Activated T-cell treated with anti-CD3 and anti-CD28 coated beads for 4 hours (primary cell): Measurements from ENCODE around the gene KIF26B.
"Not testable (repeated sequence)": the region's sequence is repeated elsewhere in the genome, so short reads cannot be mapped to it uniquely, and the experiment has no call there.

Experiments
- DNase-seq: peaks from one replicate; pipeline ENCODE4 v3.0.0-alpha.2; 2020

The KIF26B gene

DNA sequence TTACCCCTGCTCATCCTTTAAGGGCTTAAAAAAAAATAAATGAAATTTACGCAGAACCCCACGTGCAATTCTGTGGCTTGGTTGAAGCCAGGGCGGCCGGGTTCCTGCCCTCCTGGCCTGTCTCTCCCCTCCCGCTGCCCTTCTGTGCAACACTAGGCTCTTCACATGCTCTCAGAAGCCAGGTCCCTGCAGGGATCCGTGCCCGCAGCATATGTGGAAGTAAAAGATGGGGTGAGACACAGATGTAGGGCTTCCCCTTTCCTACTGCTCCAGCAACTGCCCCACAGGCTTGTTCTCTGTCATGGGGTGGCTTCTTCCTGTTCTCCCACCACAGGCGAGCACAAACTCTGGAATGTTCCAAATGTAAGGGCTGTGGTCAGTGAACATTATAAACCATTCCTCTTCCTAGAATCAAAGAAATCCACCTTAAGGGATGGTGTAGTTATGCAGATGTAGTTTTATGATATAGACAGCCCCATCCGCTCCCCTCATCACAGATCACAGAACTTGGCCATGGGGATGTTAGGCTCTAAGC, 535.4 kb downstream of the KIF26B start:
- no peak for DNase-seq

- DNase-seq, result no peak
These were observed 536.3 kb downstream of the KIF26B start for GRCh38 chr1:245690946-245691541.

DNA sequence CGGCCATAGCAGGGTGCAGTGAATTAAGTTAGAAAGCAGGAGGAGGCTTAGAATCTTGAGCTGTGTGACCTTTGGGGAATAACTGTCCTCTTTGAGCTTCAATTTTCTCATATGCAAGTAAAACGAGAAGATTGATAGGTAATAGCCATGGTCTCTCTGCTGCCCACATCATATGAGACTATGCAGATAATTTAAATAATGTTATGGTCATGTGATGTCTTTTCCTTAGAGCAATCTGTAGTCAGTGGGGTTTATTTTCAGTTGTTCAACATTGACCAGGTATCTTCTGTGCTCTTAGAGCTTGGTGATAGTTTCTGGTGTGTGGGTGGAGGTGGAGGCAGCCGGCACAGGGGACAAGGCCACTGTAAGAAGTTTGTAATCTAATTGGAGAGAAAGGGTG, 537.1 kb downstream of the KIF26B start:
- no peak for DNase-seq

GRCh38 chr1:245692318-245692717, 537.5 kb downstream of the KIF26B start:
- DNase-seq, result no peak

DNA sequence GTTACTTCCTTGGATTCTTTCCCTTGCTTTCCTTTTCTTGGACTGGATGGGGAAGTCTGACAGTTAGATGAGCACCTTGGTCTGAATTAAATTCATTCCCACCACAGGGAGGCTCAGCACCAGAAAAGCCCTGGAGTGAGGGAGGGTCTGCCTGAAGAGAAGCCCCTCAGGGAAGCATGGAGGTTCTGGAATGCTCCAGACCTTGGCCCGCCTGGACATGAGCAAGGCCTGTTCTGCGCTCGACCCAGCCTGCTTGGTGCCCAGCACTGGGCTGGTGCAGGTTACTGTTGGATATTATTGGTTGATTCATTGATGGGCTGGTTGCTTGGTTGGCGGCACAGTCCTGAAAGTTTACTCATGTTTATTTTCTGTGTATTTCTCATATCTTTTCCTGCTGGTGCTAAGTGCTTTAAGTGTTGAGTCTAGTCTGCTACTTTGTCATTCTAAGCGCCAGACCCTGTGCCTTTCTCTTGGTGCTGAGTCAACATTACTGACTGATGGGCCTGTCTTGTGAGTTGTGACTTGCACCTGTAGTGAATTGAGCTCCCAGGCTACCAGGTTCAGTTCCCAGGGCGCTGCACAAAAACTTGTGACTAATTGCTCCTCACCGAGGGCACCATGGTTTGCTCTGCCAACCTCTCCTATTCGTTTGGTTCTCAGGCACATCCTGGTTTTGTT, 538.5 kb downstream of the KIF26B start:
- no peak for DNase-seq

- DNase-seq, result no peak
These were observed 539.4 kb downstream of the KIF26B start for GRCh38 chr1:245693941-245694752.

GRCh38 chr1:245694753-245695195, 540.0 kb downstream of the KIF26B start:
- DNase-seq, result no peak

DNA sequence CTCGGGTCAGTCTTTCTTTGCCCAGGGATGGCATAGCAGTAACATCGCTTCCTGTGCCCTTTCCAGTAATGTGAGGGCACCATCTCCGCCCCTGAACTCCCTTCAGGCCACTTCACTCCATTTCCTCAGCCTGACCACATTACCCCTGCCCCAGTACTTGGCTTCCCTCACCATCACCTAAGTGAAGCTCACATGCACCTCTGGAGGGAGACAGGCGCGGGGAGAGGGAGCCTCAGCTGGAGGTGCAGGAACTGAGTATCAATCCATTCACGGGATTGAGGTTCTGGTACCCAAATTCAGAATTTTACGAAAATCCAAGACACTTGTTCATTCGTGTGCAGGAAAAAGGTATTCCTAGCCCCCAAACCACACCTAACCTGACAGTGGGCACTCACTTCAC, 540.4 kb downstream of the KIF26B start:
- no peak for DNase-seq

DNA sequence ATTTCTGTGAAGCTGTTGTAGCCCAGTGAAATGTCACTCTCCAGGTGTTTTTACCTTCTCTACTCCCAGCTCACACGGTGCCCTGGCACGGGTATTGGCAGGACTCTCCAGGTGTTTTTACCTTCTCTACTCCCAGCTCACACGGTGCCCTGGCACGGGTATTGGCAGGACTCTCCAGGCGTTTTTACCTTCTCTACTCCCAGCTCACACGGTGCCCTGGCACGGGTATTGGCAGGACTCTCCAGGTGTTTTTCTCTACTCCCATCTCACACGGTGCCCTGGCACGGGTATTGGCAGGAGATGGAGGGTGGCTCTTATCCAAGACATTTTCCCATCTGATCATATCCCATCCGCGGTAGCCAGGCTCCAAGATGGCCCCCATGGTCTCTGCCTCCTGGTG, 540.9 kb downstream of the KIF26B start:
- not testable (repeated sequence) for DNase-seq

DNA sequence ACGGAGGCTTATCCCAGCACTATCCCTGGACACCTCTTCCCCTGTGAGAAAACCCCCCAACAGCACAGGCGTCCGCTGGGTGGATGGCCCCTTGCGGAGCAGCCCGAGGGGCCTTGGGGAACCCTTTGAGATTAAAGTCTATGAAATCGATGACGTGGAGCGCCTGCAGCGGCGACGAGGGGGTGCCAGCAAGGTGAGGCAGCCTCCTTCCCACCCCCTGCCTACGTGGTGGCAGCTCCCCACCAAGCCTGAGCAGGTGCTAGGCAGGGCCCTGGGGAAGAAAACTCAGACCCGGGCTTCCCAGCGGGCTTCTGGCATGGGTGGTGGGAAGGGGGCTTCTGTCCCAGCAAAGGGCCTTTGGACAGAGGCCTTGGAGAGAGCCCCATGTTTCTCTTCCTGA, 543.3 kb downstream of the KIF26B start:
- DNase-seq, result no peak

DNA sequence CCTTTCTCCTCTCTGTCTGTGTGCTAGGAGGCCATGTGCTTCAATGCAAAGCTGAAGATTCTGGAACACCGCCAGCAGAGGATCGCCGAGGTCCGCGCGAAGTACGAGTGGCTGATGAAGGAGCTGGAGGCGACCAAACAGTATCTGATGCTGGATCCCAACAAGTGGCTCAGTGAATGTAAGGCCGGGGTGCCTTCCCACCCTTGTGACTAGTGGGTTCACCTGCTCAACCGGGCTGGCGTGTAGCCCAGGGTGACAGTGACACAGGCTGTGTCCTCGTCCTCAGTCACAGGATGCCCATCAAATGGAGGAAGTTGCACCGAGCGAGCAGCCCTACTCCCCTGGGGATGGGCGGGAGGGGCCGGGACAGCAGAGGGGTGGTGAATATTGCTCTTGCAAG, 544.1 kb downstream of the KIF26B start:
- no peak for DNase-seq

DNA sequence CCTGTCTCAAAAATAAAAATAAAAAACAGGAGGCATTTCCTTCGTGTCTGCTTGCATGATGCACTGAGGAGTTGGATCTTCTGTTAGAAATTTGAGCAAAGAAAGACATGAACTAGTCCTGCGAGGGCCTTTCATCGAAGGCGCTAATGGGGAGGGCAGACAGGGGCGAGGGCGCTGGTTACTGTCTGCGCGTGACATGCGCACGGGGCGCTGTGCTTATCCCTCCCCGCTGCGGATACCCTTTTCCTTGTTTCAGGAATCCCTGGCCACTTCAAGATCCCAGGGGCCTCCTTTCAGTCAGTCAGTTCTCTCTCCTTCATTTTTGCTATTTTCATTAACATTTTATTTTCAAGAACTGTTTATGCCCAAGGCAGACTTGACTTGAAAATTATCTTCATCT, 545.8 kb downstream of the KIF26B start:
- DNase-seq, result no peak

DNA sequence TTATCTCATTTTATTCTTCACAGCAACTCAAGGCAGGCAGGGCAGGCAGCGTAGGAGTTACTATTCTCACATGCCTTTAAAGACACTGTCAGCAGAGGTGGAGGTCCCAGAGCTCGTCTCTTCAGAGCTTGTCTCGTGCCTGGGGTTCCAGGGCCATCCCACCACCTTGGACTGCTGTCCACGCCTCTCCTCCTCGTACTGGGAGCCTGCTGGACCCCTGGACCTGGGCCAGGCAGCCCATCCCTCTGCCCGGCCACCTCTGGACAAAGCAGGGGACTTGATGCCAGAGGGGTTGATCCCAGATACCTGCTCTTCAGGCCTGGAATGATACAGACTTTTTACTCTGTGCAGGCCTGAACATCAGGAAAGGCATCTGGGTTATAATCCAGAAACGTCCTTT, 546.8 kb downstream of the KIF26B start:
- DNase-seq, result no peak

GRCh38 chr1:245702346-245702745, 547.6 kb downstream of the KIF26B start:
- no peak for DNase-seq

GRCh38 chr1:245704341-245704740, 549.6 kb downstream of the KIF26B start:
- no peak for DNase-seq

DNA sequence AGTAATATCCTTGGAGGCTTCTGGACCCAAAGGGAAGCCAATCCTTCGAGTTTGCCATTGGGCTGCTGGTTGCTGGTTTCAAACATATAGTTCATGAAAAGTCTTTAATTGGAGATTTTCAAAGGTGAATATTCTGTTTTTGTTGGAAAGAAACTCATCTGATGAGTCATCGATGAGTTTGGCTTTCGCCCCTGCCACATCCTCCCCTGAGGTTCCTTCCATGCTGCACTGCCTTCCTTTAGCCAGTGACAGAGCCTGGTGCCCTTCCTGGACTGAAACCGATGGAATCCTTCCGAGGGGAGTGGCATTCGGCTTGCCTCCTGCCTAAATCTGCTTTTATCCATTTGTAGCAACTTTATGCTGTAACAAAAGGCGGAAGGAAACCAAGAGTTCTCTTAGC, 550.0 kb downstream of the KIF26B start:
- DNase-seq, result no peak

GRCh38 chr1:245707941-245708340, 553.2 kb downstream of the KIF26B start:
- DNase-seq, result no peak

DNA sequence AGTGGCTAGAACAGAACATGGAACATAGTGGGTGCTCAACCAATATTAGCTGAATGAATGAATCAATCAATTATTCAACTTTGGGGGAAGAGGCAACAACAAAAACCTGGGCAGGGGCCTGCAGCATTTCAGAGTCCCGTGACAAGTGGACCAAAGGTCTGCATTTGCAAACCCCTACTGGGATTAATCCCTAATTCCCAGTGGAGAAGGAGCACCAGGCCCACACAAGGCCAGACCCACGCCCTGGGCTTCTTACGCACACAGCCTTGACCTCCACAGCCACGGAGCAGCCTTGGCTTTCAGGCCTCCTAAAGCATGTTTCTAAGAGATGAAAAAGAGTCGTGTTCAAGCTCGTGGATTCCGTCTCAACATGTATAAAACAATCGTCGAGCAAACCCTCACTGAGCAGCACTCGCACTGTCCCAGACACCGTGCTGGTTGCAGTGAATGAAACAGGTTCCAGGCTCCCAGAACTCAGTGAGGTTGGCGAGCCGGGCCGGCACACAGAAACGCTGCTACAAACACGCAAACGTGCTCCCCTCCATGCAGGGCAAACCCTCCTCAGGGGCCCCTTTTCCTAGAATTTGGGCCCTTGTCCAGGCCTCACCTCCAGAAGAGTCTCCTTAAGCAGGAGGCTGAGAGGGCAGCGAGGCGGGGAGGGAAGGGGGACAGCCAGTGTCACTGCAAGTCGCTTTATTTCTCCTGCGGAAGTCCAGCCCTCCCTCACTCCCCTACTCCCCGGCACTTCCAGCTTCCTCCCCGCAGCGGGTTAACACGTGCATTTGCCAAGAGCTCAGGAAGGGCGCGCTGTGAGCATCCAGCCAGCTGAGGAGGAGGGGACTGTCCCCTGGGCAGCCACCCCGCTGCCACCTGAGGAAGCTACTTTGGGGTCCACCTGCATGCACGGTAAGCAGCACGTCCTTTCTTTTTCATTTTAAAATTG, 556.4 kb downstream of the KIF26B start:
- no peak for DNase-seq

DNA sequence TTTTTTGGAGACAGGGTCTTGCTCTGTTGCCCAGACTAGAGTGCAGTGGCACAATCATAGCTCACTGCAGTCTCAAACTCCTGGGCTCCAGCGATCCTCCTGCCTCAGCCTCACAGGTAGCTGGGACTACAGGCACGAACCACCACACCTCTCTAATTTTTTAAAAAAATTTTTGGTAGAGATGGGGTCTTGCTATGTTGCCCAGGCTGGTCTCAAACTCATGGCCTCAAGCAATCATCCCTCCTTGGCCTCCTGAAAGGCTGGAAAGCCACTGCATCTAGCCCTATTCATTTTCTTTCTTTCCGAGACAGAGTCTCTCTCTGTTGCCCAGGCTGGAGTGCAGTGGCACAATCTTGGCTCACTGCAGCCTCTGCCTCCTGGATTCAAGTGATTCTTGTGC, 559.2 kb downstream of the KIF26B start:
- DNase-seq, result not testable (repeated sequence)

DNA sequence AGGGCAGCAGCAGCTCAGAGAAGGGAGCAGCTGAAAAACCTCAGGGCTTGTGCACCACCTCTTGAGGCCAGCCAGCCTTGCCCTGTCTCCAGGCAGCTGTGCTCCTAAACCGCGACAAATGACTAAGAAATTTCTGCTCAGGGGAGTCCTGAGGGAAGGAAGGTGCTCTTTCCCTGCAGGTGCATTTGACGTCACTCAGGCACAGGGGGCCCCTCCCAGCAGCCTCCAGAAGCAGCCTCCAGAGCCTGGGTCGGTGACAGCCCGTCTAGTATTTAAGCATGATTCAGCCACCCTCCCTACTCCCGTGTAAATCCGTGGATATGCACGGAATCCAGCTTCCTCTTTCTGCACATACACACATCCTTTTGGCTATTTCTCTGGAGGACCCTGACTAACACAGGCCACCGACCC, 560.5 kb downstream of the KIF26B start:
- no peak for DNase-seq

GRCh38 chr1:245715970-245716369, 561.2 kb downstream of the KIF26B start:
- no peak for DNase-seq

GRCh38 chr1:245716561-245716960, 561.8 kb downstream of the KIF26B start:
- no peak for DNase-seq

DNA sequence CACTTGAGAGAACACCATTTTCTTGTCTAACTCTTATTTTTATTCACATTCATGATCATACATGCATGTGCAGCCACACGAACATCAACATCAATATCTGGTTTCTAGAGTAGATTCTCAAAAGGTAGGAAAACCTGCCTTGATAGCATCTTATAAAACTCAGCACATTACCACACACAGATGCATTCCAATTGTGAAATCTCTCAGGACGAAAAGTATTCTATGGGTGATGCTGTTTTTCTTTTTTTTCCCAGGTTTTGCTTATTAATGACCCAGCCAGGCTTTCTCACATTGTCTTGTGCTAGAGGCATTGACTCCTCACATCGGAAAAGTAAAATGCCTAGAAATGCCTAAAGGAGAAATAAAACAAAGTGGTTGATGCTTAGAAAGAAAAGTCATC, 562.8 kb downstream of the KIF26B start:
- no peak for DNase-seq
